GM19238 (cell line): ENCODE measurements around the gene VWF.
"Not testable (repeated sequence)": the region's sequence is repeated elsewhere in the genome, so short reads cannot be mapped to it uniquely, and the experiment has no call there.

Experiments
- DNase-seq: peaks from one replicate; pipeline ENCODE4 v3.0.0; 2011; ENCODE audit warnings: low spot score; ENCODE audit not compliant: insufficient read length

Gene VWF

GRCh38 chr12:6146509-6146908, 22.0 kb upstream of the VWF start:
- no peak for DNase-seq

DNA sequence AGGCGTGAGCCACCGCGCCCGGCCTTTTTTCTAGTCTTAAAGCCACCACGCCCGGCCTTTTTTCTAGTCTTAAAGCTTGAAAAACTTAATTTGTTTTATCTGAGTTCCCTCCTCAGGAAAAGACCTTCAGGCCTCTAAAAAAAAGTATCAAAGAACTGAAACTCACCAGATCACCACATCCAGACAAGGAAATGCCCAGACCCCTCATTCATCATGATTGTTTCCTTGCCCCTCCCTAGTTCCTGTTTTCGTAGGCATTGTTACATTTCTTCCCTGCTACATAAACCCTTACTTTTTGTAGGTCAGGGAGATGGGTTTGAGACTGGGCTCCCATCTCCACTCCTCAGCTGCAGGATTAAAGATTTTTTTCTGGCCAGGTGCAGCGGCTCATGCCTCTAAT, 21.1 kb upstream of the VWF start:
- no peak for DNase-seq

GRCh38 chr12:6143303-6143675, 18.8 kb upstream of the VWF start:
- DNase-seq, result no peak

DNA sequence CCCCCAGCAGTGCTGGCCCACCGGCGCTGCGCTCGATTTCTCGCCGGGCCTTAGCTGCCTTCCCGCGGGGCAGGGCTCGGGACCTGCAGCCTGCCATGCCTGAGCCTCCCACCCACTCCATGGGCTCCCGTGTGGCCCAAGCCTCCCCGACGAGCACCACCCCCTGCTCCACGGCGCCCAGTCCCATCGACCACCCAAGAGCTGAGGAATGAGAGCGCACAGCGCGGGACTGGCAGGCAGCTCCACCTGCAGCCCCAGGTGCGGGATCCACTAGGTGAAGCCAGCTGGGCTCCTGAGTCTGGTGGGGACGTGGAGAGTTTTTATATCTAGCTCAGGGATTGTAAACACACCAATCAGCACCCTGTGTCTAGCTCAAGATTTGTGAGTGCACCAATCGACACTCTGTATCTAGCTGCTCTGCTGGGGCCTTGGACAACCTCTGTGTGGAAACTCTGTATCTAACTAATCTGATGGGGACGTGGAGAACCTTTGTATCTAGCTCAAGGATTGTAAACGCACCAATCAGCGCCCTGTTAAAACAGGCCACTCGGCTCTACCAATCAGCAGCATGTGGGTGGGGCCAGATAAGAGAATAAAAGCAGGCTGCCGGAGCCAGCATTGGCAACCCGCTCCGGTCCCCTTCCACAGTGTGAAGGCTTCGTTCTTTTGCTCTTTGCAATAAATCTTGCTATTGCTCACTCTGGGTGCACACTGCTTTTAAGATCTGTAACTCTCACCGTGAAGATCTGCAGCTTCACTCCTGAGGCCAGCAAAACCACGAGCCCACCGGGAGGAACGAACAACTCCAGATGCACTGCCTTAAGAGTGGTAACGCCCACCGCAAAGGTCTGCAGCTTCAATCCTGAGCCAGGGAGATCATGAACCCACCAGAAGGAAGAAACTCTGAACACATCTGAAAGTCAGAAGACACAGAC, 18.2 kb upstream of the VWF start:
- DNase-seq, result not testable (repeated sequence)

DNA sequence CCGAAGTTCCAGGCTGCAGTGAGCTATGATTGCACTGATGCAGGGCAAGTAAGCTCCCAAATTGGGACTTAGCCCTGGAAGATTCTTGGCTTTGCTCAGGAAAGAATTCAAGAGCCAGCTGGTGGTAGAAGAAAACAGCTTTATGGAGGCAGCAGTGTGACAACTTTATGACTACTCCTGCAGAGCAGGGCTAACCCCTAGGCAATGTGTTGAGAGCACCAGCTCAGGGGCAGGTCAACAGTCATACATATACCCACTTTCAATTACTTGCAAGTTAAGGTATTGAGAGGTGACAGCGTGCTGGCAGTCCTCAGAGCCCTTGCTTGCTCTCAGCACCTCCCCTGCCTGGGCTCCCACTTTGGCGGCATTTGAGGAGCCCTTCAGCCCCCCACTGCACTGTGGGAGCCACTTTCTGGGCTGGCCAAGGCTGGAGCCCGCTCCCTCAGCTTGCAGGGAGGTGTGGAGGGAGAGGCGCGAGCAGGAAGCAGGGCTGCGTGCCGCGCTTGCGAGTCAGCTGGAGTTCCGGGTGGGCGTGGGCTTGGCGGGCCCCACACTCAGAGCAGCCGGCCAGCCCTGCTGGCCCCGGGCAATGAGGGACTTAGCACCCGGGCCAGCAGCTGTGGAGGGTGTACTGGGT, 17.4 kb upstream of the VWF start:
- not testable (repeated sequence) for DNase-seq

GRCh38 chr12:6140651-6141447, 16.4 kb upstream of the VWF start:
- DNase-seq, result no peak

GRCh38 chr12:6135071-6135470, 10.6 kb upstream of the VWF start:
- no peak for DNase-seq

- no peak for DNase-seq
Observed at GRCh38 chr12:6133642-6134041, 9.2 kb upstream of the VWF start.

GRCh38 chr12:6132496-6132895, 8.0 kb upstream of the VWF start:
- DNase-seq, result no peak

GRCh38 chr12:6125310-6125608, 789 bp upstream of the VWF start:
- DNase-seq, result no peak

DNA sequence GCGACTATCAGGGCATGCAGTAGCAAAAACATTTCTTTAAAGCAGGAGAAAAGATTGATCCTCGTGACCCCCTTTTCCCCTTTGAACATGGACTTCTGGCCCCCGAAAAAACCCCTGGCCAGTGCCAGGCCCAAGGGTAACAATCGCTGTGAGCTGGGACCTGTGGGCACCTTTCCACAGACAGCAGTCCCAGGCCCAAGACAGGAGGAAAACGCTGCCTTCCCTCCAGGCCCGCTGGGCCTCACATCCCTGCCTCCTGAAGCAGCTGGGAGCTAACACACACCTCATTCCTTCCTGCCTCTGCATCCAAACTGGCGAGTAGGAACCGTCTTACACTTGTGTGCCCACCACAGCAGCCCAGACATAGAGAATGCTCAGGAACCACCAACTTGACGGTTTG, 1.2 kb downstream of the VWF start:
- no peak for DNase-seq

GRCh38 chr12:6122201-6122600, 2.3 kb downstream of the VWF start:
- no peak for DNase-seq

GRCh38 chr12:6120796-6121473, 3.5 kb downstream of the VWF start:
- no peak for DNase-seq

GRCh38 chr12:6118891-6119568, 5.4 kb downstream of the VWF start:
- no peak for DNase-seq

- no peak for DNase-seq
Observed at GRCh38 chr12:6116471-6117021, 7.9 kb downstream of the VWF start.

- DNase-seq, result no peak
Observed at GRCh38 chr12:6115389-6115788, 9.1 kb downstream of the VWF start.

GRCh38 chr12:6114476-6114870, 10.0 kb downstream of the VWF start:
- DNase-seq, result no peak

- DNase-seq, result no peak
Observed at GRCh38 chr12:6113691-6114475, 10.6 kb downstream of the VWF start.

DNA sequence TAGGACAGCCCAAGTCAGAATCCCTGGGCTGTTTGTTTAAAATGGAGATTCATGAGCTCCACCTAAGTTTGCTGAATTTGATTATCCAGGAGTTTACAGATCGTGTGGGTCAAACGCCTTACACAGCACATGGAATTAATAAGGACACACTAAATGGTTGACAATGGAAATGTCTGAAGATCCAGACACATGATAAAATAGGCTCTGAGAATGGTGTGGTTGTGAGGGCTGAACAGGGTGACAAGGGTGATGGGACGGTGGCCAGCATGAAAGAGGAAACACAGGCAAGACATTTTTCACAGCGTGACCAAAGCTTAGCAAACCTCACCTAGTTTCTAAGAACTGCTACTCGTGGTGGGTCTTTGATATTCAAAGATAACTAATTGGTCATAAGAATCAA, 12.5 kb downstream of the VWF start:
- no peak for DNase-seq

GRCh38 chr12:6110006-6110405, 14.5 kb downstream of the VWF start:
- no peak for DNase-seq
